IPS-18c (cell line): Measurements from ENCODE around the gene PPP2R2D.
"Not testable (repeated sequence)": the region's sequence is repeated elsewhere in the genome, so short reads cannot be mapped to it uniquely, and the experiment has no call there.

Source experiments
- H3K4me3 ChIP-seq: 2 replicates; pipeline ENCODE4 v1.7.0; 2013; ENCODE audit warnings: low read depth, mild to moderate bottlenecking, low read length, moderate library complexity; ENCODE audit not compliant: insufficient read depth
- H3K9me3 ChIP-seq: one replicate; pipeline ENCODE4 v1.6.1; 2013; ENCODE audit warnings: mild to moderate bottlenecking, low read length, moderate library complexity; ENCODE audit not compliant: control insufficient read depth, insufficient read depth

PPP2R2D gene

DNA sequence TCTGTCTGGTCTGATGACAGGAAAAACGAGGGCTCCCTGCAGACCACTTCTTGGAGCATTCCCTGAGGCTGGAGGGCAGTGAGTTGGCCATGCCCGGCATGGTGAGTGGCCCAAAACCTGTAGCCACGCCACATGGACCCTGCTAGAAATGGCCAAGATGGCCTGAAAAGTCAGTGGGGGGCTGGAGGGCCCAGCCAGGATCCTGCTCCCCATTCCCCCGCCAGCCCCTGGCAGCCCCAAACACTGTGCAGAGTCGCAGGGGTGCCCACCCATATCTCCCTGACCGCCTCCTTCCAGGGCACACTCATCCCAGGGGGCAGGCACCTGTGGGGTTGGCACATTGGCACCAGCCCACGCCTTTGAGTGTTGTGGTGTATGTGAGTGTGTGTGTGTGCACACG lies 18.7 kb upstream of the PPP2R2D start:
- H3K9me3 ChIP-seq = peaks cover 2% of the 10 kb centered on the region
- no peak overlapping the region for H3K4me3 ChIP-seq

DNA sequence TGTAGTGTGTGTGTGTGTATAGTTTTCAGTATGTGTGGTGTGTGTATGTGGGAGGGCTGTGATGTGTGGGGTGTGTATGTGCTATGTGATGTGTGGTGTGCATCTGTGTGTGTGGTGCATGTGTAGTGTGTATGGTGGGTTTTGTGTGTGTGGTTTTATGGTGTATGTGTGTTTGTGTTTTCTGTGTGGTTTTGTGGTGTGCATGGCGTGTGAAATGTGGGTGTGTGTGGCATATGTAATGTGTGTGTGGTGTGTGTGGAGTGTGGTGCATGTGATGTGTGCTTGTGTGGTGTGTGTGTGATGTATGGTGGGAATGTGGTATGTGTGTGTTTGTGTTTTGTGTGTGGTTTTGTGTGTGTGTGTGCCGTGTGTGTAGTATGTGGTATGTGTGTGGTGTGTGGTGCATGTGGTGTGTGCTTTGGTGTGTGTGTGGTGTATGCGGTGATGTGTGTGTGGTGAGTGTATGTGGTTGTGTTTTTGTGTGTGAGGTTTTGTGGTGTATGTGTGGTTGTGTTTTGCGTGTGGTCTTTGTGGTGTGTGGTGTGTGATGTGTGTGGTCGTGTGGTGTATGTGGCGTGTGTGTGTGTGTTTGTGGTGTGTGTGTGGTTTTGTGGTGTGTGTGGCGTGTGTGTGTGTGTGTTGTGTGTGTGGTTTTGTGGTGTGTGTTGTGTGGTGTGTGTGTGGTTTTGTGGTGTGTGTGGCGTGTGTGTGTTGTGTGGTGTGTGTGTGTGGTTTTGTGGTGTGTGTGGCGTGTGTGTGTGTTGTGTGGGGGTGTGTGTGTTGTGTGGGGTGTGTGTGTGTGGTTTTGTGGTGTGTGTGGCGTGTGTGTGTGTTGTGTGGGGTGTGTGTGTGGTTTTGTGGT lies 18.0 kb upstream of the PPP2R2D start:
- peaks cover 2% of the 10 kb centered on the region for H3K9me3 ChIP-seq
- H3K4me3 ChIP-seq = no peak overlapping the region

DNA sequence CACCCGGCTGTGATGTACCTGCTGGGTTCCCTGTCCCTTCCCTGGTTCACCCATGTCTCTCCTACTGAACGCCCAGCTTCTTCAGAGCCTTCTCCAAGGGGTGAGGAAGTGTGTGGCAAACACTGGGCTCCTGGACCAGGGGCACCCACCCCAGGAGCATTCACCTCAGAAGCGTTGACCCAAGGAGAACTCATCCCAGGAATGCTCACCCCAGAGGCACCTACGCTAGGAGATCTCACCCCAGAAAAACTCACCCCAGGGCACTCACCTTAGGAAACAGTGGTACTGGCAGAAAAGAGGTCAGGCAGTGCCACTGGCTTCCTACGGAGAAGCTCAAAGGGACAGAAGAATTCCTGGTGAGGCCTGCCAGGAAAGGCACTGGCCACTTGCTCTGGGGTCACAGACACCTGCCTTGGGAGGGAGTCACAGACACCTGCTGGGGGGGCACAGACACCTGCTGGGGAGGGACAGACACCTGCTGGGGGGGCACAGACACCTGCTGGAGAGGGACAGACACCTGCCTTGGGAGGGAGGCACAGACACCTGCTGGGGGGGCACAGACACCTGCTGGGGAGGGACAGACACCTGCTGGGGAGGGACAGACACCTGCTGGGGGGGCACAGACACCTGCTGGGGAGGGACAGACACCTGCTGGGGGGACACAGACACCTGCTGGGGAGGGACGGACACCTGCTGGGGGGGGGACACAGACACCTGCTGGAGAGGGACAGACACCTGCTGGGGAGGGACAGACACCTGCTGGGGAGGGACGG lies 17.0 kb upstream of the PPP2R2D start:
- not testable (repeated sequence) for H3K9me3 ChIP-seq, H3K4me3 ChIP-seq

DNA sequence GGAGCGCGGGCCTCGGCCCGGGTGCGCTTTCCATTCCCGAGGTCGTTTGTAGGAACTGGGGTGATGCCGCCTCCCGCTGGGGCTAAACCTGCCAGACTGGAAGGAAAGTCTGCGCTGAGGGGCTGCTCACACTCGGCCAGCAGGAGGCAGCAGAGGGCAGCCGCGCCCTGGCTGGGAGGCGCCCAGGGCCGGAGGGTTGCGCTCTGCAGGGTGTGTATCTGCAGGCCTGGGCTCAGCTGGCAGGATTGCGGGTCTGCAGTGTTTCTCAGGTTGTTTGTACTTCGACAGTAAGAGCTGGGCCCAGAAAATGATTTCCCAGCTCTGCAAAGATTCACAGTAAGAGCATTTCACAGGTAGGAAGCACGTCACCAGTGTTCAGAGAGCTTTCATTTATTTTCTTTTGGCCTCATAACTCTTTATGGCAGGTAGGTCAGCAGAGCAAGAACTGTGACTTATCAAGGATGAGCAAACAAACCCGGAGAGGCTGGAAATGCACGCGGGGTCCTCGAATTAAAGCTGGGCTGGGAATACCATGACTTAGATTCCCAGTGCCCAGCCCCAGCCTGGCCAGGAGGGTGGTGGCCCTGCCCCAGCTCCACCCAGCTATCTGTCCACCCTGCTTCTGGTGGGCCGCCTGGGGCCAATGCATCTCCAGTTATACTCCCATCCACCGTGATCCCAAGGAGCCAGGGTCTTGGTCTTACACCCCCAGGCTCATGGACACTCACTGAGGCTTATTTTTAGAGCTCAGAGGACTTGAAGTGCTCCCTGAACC lies 15.2 kb upstream of the PPP2R2D start:
- H3K9me3 ChIP-seq = peaks cover 2% of the 10 kb centered on the region

DNA sequence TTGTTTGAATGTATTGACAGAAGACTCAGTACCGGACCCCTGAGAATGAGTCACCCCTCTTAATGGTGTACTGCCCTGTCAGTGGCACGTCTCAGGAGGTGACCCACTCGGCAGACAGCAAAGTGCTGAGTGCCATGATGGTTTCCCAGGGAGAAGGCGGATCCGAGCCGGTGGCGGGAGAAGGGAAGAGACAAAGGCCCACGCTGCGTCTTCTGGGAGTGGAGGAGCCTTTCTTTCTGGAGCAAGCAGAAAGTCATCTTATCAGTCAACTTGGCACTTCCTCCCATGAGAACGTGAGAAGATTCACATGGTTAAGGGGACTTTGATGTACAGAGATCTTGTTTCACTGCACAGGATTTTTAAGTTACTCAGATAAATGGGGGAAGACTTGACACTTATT lies 14.6 kb upstream of the PPP2R2D start:
- no peak overlapping the region for H3K4me3 ChIP-seq
- peaks cover 2% of the 10 kb centered on the region for H3K9me3 ChIP-seq

More for the DNA sequence above, 15.2 kb upstream of the PPP2R2D start:
- no peak overlapping the region for H3K4me3 ChIP-seq

DNA sequence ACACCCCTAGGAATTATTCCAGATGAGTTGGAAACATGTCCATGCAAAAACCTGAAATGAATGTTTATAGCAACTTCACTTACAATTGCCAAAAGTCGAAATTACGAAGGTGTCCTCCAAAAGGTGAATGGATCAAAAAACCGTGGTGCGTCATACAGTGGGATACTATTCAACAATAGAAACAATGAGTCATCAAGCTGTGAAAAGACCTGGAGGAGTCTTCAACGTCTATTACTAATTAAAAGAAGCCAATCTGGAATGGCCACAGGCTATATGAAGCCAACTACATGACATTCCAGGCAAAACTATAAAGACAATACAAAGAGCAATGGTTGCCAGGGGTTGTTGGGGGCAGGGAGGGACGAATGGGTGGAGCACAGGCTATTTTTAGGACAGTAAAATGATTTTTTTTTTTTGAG lies 12.6 kb upstream of the PPP2R2D start:
- Histone ChIP-seq H3K4me3 (no peak overlapping the region), H3K9me3 (peaks cover 2% of the 10 kb centered on the region)

DNA sequence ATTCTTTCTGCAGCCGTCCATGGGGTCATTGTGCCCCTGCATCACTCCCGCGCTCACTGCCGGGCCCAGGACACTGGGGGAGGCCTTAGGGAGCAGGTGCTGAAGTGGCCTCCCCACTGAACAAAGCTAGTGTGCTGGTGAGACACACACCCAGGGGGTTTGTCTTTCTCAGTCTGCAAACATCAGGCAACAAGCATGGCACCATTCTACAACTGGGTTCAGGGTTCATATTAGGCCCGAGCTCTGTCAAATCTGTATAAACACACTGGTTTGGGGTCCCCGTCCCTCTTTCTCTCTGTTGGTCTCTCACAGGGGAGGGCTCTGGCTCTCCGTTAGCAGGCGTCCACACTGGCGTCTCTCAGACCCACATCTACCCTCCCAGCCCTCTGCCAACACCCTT lies 11.1 kb upstream of the PPP2R2D start:
- Histone ChIP-seq H3K9me3 (no peaks in the 10 kb centered on the region), H3K4me3 (no peak overlapping the region)

DNA sequence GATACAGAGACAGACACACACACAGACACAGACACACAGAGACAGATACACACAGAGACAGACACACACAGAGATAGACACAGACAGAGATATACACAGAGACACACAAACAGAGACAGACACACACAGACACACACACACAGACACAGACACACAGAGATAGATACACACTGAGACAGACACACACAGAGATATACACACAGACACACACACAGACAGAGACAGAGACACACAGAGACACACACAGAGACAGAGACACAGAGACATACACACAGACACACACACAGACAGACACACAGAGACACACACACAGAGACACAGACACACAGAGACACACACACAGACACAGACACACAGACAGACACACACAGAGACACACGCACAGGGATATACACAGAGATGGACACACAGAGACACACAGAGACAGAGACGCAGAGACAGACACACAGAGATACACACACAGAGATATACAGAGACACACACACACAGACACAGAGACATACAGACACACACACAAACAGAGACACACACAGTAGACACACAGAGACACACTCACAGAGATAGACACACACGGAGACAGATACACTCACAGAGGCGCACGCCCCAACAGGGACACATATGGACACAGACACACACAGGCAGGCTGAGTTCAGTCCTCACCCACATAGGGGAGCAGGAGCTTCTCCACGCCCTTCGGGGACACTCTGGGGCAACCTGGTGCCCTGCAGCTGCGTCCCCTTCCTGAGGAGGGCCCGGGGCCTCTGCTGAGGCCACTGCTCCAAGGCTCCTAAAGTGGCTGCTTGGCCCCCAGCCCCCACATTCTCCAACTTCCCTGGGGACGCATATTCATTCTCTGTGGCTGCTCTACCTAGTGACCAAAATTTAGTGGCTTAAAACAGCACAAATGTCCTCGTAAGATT lies 10.3 kb upstream of the PPP2R2D start:
- Histone ChIP-seq H3K9me3 (no peaks in the 10 kb centered on the region), H3K4me3 (no peak overlapping the region)

DNA sequence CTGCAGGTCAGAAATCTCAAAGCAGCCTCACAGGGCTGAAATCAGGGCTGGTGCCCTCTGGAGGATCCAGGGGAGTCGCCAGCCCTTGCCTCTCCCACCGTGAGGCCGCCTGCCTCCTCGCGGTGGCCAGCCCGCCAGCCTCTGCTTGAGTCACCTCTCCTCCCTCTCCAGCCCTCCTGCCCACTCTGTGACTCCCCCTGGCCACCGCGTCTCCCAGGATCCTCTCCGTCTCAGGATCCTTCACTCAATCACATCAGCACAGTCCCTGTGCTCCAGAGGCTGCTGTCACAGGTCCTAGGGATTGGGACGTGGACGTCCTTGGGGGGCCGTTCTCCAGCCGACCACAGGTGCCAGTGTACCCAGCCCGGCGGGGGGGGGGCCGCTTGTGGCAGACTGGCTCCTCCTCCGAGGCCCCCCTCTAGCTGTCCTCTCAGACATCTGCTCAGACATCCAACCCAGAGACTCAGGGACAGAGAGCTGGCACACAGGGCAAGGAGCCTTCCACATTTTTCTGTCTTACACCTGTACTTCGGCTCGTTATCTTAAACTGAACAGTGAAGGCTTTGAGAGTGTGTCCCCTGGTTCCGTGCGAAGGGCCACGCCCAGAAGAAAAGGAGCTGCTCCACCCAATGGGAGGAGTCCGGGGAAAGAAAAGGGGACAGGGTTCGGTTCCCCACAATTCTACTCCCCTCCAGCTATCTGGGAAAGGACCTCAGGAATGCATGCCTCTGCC lies 9.4 kb upstream of the PPP2R2D start:
- H3K4me3 ChIP-seq = no peak overlapping the region
- H3K9me3 ChIP-seq = no peaks in the 10 kb centered on the region

DNA sequence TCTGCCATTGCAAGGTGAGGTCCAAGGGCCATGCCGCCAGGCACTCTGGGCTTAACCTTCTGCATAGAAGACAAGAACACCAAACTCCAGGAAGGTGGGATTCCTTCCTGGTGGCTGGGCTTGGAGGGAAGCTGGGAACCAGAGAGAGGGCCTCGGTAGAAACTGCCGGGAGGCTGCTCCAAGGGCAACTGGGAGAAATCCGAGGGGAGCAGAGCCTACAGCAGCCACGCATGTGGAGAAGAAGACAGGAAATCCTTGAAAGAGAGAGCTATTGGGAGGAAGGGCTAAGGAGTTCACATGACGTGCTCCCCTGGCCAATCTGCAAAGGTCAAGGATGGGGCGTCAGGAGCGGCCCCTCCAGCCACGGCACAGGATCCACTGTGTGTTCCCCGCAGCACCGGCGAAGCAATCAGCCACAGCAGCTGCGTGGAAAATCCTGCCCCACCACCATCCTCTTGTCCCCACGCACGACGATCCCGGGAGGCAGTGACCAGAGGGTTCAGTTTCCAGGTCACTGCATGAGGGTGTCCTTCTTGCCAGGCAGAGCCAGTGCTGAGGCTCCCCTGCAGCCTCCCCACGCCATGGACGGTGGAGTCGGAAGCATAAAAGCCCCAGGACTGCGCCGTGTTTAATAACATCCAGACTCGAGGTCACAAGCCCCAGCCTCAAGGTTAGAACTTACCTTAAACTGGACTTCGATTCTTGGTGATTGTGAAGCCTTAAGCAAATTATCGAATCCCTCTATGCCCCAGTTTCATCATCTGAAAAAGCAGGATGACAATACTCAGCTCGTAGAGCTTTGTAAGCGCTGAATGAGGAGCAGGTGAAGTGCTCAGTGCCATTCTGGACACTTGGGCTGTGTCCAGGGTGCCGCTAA lies 8.6 kb upstream of the PPP2R2D start:
- H3K9me3 ChIP-seq = no peaks in the 10 kb centered on the region
- H3K4me3 ChIP-seq = no peak overlapping the region

DNA sequence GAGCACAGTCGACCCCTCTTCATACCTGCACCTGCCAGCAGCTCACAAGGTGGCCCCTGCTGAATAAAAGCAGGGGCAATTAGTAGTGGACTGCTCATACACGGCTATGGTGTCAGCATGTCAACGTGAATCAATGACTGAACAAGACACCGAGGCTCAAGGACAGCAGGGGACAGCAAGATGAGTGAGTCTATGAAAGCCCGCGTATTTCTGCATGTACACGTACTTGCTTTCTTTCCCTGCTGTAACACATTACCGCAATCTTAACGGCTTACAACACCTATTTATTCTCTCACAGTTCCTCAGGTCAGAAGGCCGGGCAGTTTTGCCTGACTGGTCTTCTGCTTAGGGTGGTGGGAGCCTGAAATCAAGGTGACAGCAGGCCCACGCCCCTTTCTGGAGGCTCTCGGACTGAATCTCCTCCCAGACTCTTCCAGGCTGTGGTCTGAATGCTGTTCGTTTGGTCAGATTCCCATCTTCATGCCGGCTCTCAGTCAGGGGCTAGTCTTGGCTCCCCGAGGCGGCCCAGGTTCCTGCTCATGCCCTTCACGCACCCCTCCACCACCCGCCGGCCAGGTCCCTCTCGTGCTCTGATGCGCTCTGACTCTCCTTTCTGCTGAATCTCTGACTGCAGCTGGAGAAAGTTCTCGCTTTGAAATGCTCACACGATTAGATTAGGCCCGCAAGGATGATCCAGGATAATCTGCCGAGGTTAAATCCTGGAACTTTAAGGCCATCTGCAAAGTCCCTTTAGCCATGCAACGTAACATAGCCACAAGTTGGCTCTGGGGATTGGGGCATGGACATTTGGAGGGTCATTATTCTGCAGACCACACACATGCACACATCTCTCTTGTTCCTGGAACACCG lies 7.8 kb upstream of the PPP2R2D start:
- H3K9me3 ChIP-seq = no peaks in the 10 kb centered on the region
- H3K4me3 ChIP-seq = no peak overlapping the region

DNA sequence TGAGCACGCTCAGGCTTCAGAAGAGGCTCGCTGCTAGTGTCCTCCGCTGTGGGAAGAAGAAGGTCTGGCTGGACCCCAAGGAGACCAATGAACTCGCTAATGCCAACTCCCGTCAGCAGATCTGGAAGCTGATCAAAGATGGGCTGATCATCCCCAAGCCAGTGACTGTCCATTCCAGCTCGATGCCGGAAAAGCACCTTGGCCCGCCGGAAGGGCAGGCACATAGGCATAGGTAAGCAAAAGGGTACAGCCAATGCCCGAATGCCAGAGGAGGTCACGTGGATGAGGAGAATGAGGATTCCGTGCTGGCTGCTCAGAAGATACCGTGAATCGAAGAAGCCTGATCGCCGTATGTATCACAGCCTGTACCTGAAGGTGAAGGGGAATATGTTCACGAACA lies 5.7 kb upstream of the PPP2R2D start:
- Histone ChIP-seq H3K4me3 (no peak overlapping the region), H3K9me3 (no peaks in the 10 kb centered on the region)

DNA sequence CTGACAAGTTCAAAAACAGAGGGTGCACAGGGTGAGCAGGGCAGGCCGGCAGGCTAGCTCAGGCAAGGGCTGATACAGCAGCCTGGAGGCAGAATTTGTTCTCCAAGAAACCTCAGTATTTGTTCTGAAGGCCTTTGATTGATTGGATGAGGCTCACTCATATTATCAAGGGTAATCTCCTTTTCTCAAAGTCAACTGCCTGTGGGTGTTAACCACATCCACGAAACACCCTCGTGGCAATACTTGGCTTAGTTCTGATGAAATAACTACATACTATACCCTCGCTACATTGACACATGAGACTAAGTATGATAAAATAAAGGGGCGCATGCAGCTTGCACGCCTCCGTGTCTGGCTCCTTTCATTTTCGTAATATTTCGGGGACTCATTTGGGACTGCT lies 4.4 kb upstream of the PPP2R2D start:
- Histone ChIP-seq H3K9me3 (no peaks in the 10 kb centered on the region), H3K4me3 (no peak overlapping the region)

DNA sequence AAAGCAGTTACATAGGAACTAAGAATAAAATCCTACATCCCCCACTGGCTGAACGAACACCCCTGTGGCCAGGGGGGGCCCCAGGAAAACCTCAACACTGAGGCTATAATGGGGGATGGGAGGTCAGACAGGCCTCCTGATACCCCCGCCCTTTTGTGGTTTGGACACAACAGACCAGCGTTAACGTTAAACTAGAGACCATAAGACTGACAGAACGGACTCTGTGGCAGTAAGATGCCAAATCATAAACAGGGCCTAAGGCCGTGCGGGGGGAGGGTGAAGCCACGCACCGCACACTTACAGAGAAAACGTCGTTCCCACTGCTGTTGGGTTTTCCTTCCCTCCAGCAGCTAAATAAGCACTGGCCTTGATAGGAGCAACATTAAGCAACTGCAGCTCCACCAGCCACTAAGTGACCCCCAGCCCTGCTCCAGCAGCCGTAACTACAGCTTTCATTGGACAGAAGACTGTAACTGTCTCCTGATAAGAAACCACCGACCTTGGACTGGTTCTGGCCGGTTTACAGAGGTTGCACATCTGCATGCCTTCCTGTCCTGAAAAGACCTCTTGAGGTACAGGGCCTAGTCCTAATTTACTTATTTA lies 3.4 kb upstream of the PPP2R2D start:
- no peak overlapping the region for H3K4me3 ChIP-seq
- H3K9me3 ChIP-seq = no peaks in the 10 kb centered on the region
